ENCODE data around the gene SNX13. TPM values are rescaled to one million over a fixed set of nuclear protein-coding genes. Genes with fewer than 3 reads are reported as not detected.
"Not testable (repeated sequence)": the region's sequence is repeated elsewhere in the genome, so short reads cannot be mapped to it uniquely, and the experiment has no call there.

The SNX13 gene
- total RNA-seq, 1 donor from 2014 or later: 35.5 TPM

DNA sequence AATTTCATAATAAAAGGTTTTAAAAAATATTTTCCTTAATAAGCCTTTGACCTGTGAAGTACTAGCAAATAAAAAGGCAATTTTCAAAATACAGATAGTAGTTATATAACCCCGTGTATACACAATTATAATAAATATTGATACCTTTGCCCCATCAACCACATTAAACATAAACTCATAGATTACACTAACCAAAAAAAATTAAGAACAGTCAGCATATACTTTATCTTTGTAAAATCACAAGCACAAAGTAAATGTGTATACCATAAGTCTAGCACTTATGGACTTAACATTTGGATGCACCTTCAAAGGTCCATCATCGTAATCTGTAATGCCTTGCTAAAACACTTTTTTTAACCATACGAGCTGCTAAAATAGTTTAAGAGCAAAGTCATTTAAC is 123.4 kb downstream of the SNX13 start:
- Mint-ChIP-seq H3K9me3 (ENCODE audit: low read depth) (peaks cover 8% of the 10 kb centered on the region), H3K27ac (ENCODE audit: unreplicated experiment) (no peak overlapping the region), H3K4me1 (ENCODE audit: low read depth) (no peaks in the 10 kb centered on the region), H3K27me3 (ENCODE audit: low read depth) (no peaks in the 10 kb centered on the region), H3K4me3 (ENCODE audit: unreplicated experiment) (no peak overlapping the region), H3K36me3 (ENCODE audit: low read depth) (peaks cover 12% of the 10 kb centered on the region)
- TF ChIP-seq, protein P1, sequence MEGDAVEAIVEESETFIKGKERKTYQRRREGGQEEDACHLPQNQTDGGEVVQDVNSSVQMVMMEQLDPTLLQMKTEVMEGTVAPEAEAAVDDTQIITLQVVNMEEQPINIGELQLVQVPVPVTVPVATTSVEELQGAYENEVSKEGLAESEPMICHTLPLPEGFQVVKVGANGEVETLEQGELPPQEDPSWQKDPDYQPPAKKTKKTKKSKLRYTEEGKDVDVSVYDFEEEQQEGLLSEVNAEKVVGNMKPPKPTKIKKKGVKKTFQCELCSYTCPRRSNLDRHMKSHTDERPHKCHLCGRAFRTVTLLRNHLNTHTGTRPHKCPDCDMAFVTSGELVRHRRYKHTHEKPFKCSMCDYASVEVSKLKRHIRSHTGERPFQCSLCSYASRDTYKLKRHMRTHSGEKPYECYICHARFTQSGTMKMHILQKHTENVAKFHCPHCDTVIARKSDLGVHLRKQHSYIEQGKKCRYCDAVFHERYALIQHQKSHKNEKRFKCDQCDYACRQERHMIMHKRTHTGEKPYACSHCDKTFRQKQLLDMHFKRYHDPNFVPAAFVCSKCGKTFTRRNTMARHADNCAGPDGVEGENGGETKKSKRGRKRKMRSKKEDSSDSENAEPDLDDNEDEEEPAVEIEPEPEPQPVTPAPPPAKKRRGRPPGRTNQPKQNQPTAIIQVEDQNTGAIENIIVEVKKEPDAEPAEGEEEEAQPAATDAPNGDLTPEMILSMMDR (IDR thresholded peaks at IDR 0.05): no peak
- DNase-seq (ENCODE audit: low spot score): no peak

- no peaks in the 10 kb centered on the region for H3K4me1 Mint-ChIP-seq (ENCODE audit: low read depth)
- H3K9me3 Mint-ChIP-seq (ENCODE audit: low read depth): peaks cover 20% of the 10 kb centered on the region
- no peak overlapping the region for H3K4me3 Mint-ChIP-seq (ENCODE audit: unreplicated experiment)
- no peak for DNase-seq (ENCODE audit: low spot score)
- peaks cover 22% of the 10 kb centered on the region for H3K36me3 Mint-ChIP-seq (ENCODE audit: low read depth)
- H3K27ac Mint-ChIP-seq (ENCODE audit: unreplicated experiment): no peak overlapping the region
- TF ChIP-seq, protein P1 (IDR thresholded peaks at IDR 0.05): no peak
- H3K27me3 Mint-ChIP-seq (ENCODE audit: low read depth): no peaks in the 10 kb centered on the region
Observed at GRCh38 chr7:17815318-17815717, 125.0 kb downstream of the SNX13 start.

DNA sequence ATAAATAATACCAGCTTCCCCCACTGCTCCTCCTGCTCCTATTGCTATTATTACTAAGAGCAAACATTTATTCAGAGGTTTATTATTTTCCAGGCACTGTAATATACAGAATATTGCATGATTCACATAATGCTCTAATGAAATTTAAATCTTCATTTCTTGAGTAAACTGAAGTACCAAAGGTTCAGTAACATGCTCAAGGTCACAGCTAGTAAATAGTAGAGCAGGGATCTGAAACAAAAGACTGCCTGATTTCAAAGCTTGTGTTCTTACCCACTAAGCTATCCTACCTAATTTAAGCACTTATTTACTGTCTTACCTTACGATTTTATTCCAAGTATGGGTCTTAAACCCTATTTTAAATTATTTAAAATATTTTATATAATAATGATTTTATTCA is 126.2 kb downstream of the SNX13 start:
- Mint-ChIP-seq H3K9me3 (ENCODE audit: low read depth) (peaks cover 24% of the 10 kb centered on the region), H3K36me3 (ENCODE audit: low read depth) (peaks cover 31% of the 10 kb centered on the region), H3K4me1 (ENCODE audit: low read depth) (no peaks in the 10 kb centered on the region), H3K27me3 (ENCODE audit: low read depth) (no peaks in the 10 kb centered on the region), H3K27ac (ENCODE audit: unreplicated experiment) (no peak overlapping the region), H3K4me3 (ENCODE audit: unreplicated experiment) (no peak overlapping the region)
- TF ChIP-seq, protein P1 (IDR thresholded peaks at IDR 0.05): no peak
- no peak for DNase-seq (ENCODE audit: low spot score)

GRCh38 chr7:17809215-17809614 is 131.1 kb downstream of the SNX13 start:
- not testable (repeated sequence) for H3K4me1 Mint-ChIP-seq (ENCODE audit: low read depth); DNase-seq (ENCODE audit: low spot score); H3K27me3 Mint-ChIP-seq (ENCODE audit: low read depth); H3K4me3 Mint-ChIP-seq (ENCODE audit: unreplicated experiment); H3K27ac Mint-ChIP-seq (ENCODE audit: unreplicated experiment)
- Mint-ChIP-seq H3K36me3 (ENCODE audit: low read depth) (peaks cover 46% of the 10 kb centered on the region), H3K9me3 (ENCODE audit: low read depth) (peaks cover 30% of the 10 kb centered on the region)

DNA sequence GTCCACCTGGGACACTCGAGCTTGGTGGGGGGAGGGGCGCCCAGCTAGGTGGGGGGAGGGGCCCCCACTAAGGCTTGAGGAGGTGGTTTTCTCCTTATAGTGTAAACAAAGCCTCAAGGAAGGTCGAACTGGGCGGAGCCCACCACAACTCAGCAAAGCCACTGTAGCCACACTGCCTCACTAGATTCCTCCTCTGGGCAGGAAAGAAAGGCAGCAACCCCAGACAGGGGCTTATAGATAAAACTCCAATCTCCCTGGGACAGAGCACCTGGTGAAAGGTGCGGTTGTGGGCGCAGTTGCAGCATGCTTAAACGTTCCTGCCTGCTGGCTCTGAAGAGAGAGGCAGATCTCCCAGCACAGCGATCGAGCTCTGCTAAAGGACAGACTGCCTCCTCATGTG is 133.1 kb downstream of the SNX13 start:
- DNase-seq (ENCODE audit: low spot score): no peak
- Mint-ChIP-seq H3K36me3 (ENCODE audit: low read depth) (peaks cover 44% of the 10 kb centered on the region), H3K9me3 (ENCODE audit: low read depth) (peaks cover 25% of the 10 kb centered on the region), H3K27ac (ENCODE audit: unreplicated experiment) (no peak overlapping the region), H3K4me1 (ENCODE audit: low read depth) (no peaks in the 10 kb centered on the region), H3K27me3 (ENCODE audit: low read depth) (no peaks in the 10 kb centered on the region), H3K4me3 (ENCODE audit: unreplicated experiment) (no peak overlapping the region)
- TF ChIP-seq, protein P1 (IDR thresholded peaks at IDR 0.05): no peak

DNA sequence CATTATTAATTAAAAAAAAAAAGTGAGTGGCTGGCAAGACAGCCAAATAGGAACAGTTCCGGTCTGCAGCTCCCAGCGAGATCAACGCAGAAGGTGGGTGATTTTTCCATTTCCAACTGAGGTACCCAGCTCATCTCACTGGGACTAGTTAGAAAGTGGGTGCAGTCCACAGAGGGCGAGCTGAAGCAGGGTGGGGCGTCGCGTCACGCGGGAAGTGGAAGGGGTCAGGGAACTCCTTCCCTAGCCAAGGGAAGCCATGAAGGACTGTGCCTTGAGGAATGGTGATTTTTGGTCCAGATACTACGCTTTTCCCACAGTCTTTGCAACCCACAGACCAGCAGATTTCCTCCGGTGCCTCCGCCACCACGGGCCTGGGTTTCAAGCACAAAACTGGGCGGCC is 133.7 kb downstream of the SNX13 start:
- Mint-ChIP-seq H3K36me3 (ENCODE audit: low read depth) (peaks cover 38% of the 10 kb centered on the region), H3K4me1 (ENCODE audit: low read depth) (no peaks in the 10 kb centered on the region), H3K27me3 (ENCODE audit: low read depth) (no peaks in the 10 kb centered on the region), H3K27ac (ENCODE audit: unreplicated experiment) (no peak overlapping the region), H3K4me3 (ENCODE audit: unreplicated experiment) (no peak overlapping the region), H3K9me3 (ENCODE audit: low read depth) (peaks cover 19% of the 10 kb centered on the region)
- TF ChIP-seq, protein P1 (IDR thresholded peaks at IDR 0.05): no peak
- no peak for DNase-seq (ENCODE audit: low spot score)

Measured in chondrocyte (in vitro differentiated cells).